Bone marrow (tissue), 2 donors: ENCODE data around the gene C2CD4A.
"Not testable (repeated sequence)": the region's sequence is repeated elsewhere in the genome, so short reads cannot be mapped to it uniquely, and the experiment has no call there.

Source experiments
- DNase-seq, 2 donors: peaks; one replicate each; lab custom pipeline; 2025; lab: John Stamatoyannopoulos, UW

Gene C2CD4A

GRCh38 chr15:62066663-62067447 is at the start of gene C2CD4A:
Gene C2CD4A (plus strand): TSS chr15:62066977. CDS start chr15:62067614, 637 bp downstream.
- DNase-seq: peak in 1 of 2 donors; percentile 6

- DNase-seq: no peak
These were observed 46.1 kb upstream of the C2CD4A start for GRCh38 chr15:62020576-62021160.

- no peak for DNase-seq
These were observed 44.7 kb upstream of the C2CD4A start for GRCh38 chr15:62021991-62022600.

- DNase-seq: no peak
These were observed 40.1 kb upstream of the C2CD4A start for GRCh38 chr15:62026487-62027262.

- no peak for DNase-seq
These were observed 39.6 kb upstream of the C2CD4A start for GRCh38 chr15:62027263-62027565.

GRCh38 chr15:62027916-62028315 is 38.9 kb upstream of the C2CD4A start:
- no peak for DNase-seq

GRCh38 chr15:62035256-62035924 is 31.4 kb upstream of the C2CD4A start:
- DNase-seq: no peak

- peak in 1 of 2 donors; percentile 57 for DNase-seq
These were observed 20.6 kb upstream of the C2CD4A start for GRCh38 chr15:62046078-62046743.

GRCh38 chr15:62047282-62047827 is 19.4 kb upstream of the C2CD4A start:
- DNase-seq: peak in 1 of 2 donors; percentile 54

- DNase-seq: not testable (repeated sequence)
These were observed 18.5 kb upstream of the C2CD4A start for GRCh38 chr15:62048254-62048653.

- no peak for DNase-seq
These were observed 16.7 kb upstream of the C2CD4A start for GRCh38 chr15:62050115-62050514.

- no peak for DNase-seq
These were observed 15.6 kb upstream of the C2CD4A start for GRCh38 chr15:62051166-62051565.

GRCh38 chr15:62052713-62053112 is 14.1 kb upstream of the C2CD4A start:
- DNase-seq: no peak

- no peak for DNase-seq
These were observed 13.2 kb upstream of the C2CD4A start for GRCh38 chr15:62053439-62054085.

GRCh38 chr15:62054979-62055378 is 11.8 kb upstream of the C2CD4A start:
- no peak for DNase-seq

- no peak for DNase-seq
These were observed 9.3 kb upstream of the C2CD4A start for GRCh38 chr15:62057341-62057980.

GRCh38 chr15:62058327-62059028 is 8.3 kb upstream of the C2CD4A start:
- DNase-seq: no peak

- DNase-seq: no peak
These were observed 7.5 kb upstream of the C2CD4A start for GRCh38 chr15:62059108-62059815.

GRCh38 chr15:62059816-62060112 is 7.0 kb upstream of the C2CD4A start:
- DNase-seq: peak; percentile 66 to 87
